GM21528 (cell line): Measurements from ENCODE around the gene GPX5.
"Not testable (repeated sequence)": the region's sequence is repeated elsewhere in the genome, so short reads cannot be mapped to it uniquely, and the experiment has no call there.

ENCODE experiments used
- ATAC-seq: cut with Tn5 transposase; IDR thresholded peaks from one replicate; pipeline ENCODE4 v1.9.1; 2021; ENCODE audit warnings: mild to moderate bottlenecking, moderate library complexity; ENCODE audit not compliant: unreplicated experiment, low FRiP score

GPX5 gene

DNA sequence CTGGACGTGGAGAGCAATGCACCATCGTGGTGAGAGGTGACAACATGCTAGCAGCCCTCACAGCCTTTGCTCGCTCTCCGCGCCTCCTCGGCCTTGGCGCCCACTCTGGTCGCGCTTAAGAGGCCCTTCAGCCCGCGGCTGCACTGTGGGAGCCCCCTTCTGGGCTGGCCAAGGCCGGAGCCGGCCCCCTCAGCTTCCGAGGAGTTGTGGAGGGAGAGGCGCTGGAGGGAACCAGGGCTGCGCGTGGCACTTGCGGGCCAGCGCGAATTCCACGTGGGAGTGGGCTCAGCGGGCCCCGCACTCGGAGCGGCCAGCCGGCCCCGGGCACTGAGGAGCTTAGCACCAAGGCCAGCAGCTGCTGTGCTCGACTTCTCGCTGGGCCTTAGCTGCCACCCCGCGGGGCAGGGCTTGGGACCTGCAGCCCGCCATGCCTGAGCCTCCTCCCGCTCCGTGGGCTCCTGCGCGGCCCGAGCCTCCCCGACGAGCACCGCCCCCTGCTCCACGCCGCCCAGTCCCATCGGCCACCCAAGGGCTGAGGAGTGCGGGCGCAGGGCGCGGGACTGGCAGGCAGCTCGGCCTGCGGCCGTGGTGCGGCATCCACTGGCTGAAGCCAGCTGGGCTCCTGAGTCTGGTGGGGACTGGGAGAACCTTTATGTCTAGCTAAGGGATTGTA, 13.9 kb upstream of the GPX5 start:
- ATAC-seq = no peak

DNA sequence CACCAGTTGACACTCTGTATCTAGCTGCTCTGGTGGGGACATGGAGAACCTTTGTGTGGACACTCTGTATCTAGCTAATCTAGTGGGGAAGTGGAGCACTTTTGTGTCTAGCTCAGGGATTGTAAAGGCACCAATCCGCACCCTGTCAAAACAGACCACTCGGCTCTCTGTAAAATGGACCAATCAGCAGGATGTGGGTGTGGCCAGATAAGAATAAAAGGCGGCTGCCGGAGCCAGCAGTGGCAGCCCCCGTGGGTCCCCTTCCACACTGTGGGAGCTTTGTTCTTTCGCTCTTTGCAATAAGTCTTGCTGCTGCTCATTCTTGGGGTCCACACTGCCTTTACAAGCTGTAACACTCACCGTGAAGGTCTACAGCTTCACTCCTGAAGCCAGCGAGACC, 13.3 kb upstream of the GPX5 start:
- not testable (repeated sequence) for ATAC-seq

DNA sequence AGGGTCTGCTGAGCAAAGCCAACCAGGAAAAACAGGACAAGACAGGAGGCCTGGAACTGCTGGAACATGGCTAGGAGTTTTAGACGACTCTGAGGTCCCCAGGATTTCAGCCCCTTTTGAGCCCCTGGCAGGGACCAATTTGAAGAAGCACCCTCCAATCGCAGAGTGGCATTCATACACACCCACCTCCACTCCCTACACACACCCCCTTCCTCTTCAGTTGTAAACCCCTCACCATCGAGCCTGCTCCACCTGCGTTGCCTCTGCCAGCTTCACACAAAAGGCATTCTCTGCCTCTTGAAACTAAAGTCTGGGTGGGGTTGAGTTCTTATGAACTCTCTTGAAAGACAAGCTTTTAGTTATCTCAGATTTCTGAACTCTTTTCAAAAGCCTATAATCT, 10.0 kb upstream of the GPX5 start, which contains the start of gene GPX6:
Gene GPX6 (minus strand): TSS at position 118 of the 400 bp plus-strand sequence. CDS start 50 bp downstream, at position 68.
- no peak for ATAC-seq

DNA sequence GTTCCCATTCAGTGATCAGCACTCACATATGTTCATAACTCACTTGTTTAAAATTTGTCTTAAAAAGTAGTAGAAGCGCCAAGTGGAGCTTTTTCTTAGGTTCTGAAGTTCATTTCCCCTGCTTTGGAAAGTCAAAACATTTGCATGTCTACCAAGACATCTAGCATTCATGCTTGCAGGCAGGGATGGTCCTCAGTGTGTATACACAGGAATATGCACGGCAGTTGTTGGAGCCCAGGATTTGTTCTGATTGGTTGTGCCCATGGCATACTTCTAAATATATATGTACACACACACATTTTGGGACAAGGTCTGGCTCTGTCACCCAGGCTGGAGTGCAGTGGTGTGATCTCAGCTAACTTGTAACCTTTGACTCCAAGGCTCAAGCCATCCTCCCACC, 7.7 kb upstream of the GPX5 start:
- no peak for ATAC-seq

DNA sequence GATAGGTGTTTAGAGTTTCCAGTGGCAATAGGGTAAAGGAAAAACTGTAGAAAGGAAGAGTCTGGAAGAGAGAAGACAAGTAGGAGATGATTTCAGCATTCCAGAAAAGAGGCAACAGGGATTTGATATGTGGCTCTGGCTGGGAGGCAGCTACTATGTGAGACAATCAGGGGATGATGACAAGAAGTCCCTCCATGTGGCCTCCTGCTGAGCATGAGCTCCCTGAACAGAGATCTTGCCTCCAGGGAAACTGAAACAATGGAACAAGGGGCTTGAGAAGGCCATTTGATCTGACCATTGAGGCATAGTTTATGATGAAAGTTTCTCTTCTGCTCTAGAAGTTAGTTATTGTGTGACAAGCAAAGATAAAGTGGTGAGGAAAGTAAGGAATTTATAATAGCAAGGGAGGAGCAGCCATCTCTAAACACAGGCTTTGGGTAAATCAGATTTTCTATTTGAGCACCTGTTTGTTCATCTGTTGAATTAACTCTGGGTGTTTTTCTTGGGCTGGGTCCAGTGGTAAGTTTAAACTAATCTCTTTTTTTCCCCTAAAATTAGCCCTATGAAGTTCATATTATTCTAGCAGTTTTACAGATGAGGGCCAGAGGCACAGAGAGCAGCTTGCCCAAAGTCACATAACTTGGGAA, 3.0 kb upstream of the GPX5 start:
- no peak for ATAC-seq

DNA sequence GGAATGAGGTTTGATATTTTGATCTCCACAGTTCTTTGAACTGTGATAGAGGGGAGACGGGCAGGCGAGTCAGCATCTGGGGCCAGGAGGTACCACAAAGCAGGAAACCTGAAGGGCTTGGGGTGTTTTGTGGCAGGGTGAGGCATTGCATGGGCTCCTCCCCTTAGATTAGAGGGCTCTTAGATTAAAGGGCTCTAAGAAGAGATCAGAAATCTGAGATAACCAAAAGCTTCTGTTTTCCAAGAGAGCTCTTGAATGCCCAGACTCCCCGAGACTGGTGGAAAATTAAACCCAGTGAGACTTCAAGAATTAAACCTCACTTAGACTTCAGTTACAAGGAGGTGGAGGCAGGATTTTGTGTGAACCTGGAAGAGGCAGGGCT, 2.4 kb upstream of the GPX5 start:
- ATAC-seq = no peak

DNA sequence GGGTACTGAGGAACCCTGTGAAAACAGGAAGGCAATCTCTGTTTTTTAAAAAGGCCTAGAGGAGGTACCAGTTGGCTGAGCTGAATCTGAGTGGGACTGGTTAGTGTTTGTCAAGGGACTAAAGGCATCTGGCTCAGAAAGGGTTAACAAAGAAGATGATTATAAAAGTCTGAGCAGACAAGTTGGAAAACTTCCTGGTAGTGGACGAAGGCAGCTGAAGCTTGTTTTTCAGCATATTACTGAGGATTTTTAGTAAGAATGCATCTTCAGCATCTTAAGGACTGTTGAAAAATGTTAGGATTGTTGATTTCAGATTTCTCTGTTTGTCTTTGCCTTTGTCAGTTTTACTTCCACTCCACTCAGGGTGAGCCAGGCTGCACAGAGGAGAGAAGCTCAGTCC, 5.1 kb downstream of the GPX5 start:
- ATAC-seq = no peak

DNA sequence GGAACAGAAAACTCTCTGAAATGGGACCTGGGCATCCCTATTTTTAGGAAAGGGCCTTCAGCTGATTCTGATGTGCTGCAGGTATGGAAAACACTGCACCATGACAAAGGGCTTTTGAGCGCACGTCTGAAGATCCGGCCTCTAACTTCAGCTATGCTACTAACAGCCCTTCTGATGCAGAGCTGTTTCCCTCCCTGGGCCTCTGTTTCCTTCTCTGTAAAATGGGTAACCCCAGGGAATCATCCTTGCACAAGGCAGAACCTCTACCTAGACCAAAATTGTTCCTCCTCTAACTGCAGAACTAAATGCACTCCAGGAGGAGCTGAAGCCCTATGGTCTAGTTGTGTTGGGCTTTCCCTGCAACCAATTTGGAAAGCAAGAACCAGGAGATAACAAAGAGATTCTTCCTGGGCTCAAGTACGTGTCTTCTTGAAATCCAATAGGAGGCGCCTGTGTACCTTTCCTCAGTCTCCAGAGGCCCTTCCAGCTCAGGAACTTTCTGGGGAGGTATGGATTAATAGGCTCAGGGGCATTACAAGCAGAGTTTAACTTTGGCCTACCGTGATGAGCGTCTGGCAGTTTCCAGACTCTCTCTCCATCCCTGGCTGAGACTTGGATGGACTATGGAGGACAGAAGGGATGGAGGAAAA, 5.9 kb downstream of the GPX5 start:
- ATAC-seq = no peak

DNA sequence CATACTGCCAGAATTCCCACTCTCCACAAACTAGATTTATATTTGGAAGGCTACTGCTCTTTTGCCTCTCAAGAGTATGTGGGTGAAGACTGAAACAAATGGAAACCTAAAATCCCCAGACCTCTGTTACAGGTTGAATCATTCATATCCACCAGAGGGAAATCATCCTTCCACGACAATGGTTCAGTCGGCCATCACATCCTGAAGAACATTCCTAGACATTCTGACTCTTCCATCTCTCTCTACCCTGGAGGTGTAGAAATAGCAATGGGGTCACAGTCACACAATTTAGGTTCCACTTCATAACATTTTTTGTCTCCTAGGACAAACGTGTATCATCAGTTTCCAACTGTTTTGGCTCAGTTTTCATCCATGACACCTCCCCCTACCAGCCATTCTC, 8.6 kb downstream of the GPX5 start:
- ATAC-seq = no peak

DNA sequence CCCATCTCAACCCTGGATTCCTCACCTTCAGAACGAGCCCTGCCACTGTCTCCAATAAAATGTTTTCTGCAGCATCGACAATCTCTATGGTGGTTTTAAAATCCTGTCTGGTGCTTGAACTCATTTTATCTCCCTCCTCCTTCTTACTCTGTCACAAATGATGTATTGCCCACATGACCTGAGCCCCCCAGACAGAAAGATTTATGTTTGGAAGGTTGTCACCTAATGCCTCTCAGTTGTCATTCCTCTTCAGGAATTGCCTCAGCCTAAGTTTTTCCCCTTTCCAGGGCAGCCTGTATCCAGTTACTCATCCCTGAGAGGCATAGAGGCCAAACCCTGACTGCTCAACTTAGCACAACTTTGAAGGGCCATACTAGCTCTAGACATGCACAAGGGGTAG, 9.2 kb downstream of the GPX5 start:
- no peak for ATAC-seq

DNA sequence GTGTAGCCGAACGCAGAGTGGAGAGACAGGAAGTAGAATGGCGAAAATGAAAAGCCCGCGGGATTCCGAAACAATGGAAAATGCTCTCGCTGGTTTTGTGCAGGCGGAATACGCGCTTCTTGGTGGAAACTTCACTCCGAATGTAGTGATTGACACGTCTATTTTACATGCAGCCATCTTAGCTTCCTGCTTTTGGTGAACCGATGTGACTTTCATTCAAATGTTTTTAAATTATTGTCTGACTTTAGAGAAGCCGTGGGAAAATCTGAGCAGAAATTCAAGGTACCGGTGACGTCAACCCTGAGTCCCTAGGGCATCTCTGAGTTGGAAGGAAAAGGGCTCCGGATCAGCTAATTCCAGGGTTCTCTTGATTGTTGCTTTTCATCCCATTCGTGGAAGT, 11.4 kb downstream of the GPX5 start:
- ATAC-seq = no peak

DNA sequence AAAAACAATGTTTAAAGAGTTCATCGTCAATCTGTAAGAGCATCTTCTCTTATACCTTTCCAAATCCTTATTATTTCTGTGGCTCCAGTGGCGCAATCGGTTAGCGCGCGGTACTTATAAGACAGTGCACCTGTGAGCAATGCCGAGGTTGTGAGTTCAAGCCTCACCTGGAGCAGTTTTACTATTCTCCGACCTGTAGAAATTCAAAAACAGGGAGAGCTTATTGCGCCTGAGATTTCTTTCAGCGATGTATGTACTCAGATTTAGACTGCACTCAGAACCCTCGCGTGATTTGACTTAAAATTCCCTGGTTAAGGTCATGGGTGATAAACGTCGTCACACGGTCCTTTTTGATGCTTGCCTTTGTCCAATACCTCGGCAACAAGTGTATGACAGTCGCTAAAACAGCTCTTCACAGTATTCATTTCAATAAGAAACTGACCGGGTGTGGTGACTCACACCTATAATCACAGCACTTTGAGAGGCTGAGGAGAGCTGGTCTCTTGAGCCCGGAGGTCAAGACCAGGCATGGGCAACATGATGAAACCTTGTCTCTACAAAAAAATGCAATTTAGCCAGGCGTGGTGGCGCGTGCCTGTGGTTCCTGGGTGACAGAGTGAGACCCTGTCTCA, 11.9 kb downstream of the GPX5 start:
- no peak for ATAC-seq

DNA sequence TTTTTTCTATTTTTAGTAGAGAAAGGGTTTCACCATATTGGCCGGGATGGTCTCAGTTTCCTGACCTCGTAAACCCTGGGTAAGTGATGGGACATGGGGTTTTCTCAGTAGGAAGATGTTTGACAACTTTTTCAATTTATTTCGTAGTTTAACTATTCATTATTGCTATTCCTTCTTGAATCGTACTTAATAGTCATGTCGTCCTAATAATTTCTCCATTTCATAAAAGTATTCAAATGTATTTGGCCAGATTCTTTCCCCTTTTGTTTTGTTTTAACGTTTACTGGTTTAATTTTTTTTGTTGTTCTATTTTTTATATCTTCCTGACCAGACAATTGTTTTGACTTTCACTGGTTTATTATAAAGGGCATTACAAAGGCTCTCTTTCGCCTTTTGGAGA, 16.3 kb downstream of the GPX5 start:
- no peak for ATAC-seq

DNA sequence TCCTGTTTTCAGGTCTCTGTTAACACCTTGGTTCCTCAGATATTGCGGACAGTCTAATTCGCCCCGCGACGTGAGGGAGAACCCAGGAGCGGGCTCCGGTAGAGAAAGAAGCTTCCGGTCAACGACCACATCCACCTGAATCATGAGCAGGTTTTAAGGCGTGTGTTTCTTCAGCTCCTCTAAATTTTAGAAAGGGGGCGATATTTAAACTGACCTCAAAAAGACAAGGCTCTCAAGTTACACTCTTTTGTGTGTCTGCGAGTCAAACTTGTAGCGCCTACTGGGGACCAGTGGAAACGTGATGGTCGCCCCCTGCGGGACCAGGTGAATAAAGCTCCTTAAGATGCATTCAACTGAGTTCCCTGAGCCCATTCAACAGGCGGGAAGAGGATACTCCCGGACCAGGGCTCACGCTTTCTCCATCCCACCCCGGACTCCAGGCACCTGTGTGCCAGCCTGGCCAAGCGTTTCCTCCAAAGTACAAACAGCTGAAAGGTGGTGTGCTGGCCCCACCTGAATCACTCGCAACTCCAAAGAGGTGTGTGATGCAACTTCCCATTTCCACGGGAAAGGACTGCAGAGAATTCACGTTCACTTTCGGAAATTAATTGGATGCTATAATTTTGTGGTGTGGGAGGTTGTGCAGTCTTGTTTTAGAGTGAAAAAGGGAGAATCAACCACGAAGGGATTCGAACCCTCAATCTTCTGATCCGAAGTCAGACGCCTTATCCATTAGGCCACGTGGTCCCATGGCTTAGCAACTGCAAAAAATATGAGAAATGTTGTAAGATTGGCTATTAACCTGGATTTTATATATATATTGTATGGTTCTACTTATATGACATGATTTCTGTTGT, 17.0 kb downstream of the GPX5 start:
- peak; percentile 58 for ATAC-seq

DNA sequence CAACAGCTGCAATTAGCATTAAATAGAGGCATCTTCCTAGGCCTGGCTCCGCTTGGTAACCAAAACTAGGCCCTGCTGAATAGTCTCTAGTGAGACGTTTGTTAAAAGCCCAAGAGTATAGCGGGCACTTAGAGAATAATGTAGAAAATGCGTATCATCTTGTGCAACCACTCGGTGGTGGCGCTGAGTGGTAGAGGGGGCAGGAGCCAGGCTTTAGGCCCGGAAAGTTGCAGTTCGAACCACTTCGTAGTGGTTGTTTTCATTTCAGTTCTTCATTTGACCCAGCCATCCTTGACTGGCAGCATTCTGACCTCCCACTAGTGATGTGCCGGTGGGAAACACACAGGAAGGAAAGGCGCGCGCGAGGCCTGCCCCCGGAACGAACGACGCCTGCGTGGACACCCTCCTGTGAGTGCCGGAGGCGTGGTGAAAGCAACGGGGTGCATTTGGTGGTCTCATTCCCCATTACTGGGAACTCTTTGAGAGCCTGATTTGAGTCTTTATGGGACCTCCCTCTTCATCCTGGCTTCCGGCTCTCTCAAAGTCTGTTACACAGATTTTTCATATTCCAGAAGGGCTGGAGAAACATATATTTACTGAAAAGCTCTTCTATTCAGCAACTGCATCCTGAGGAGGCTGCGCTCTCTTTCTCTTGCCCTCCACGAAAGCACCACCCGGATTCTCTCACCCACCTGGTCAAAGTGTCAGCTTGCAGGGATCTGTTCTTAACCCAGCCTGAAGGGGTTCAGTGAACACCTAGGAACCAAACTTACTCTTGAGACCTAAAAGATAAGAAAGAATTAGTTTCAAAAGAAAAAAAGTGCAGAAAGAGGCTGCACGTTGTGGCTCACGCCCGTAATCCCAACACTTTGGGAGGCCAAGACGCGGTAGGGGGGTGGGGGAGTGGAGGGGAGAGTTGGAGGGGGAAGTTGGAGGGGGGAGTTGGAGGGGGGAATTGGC, 18.2 kb downstream of the GPX5 start:
- no peak for ATAC-seq

DNA sequence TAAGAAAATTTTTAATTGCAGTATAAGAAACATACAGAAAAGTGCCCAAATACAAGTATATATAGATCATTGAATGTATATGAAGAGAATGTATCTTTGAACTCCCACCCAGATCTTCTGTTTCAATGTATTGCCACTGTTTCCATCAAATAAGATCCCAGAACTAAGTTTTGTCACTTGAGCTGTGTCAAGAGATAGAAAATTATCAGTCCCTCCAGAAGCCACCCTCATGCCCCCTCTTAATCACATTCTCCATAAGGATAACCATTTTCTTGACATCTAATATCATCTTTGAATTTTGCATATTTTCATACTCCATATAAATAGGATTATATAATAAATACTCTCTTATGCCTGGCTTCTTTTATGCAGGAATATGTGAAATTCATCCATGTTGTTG, 20.3 kb downstream of the GPX5 start:
- no peak for ATAC-seq

DNA sequence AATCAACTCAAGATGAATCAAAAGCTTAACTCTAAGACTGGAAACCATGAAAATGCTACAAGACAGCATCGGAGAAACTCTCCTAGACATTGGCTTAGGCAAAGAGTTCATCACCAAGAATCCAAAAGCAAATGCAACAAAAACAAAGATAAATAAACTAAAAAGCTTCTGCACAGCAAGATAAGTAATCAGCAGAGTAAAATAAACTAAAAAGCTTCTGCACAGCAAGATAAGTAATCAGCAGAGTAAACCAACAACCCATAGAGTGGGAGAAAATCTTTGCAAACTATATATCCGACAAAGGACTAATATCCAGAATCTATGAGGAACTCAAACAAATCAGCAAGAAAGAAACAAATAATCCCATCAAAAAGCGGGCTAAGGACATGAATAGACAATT, 21.3 kb downstream of the GPX5 start:
- ATAC-seq = not testable (repeated sequence)

DNA sequence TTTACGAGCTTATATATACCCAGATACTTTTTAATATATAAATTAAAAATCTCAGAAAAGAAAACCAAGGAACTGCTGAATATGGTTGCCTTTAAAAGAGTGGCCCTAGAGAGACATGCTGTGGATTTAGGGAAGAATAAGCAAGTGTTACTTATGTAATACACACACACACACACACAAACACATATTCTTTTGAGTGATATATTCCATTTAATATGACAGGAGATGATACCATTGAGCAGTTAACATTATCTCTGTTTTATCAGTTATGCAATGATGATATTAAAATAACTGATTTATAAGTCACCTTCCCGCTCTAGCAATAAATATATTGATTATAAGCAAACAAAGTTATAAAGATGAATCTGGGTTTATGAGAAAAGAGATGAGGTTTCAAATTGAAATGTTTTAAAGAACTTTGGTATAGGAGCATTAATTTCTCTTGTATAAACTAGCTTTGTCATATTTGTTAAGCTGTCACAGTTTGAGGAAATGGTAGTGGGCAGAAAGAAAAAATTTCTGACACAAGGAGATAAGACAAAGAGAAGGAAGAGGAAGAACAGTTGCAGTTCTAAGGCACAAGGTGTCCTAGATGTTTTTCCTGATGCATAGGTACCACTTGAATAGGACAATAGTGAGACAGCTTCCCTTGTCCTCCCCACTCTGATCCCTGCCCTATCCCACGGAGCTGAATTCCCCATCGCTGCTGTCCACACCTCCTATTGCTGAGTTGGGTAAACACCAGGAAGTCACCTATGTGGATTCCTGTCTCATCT, 26.4 kb downstream of the GPX5 start:
- ATAC-seq = no peak
